ENCODE results near the gene EGFL6.

DNA sequence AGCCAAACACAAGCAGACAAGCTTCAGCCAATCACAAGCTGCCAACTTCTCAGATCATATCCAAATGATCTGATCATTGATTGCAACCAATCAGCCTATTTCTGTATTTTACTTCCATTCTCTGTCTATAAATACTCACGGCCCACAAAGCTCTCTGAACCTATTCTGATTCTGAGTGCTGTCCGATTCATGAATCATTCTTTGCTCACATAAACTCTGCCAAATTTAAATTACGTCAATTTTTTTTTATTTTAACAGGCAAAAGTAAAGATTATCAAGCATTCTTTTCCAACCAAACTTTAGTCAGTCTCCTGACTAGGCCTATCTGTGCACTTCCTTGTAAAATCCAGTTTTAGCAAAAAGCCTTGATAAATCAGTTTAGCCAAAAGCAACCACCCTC is 81.7 kb downstream of the EGFL6 start:
- TF ChIP-seq, protein P1, sequence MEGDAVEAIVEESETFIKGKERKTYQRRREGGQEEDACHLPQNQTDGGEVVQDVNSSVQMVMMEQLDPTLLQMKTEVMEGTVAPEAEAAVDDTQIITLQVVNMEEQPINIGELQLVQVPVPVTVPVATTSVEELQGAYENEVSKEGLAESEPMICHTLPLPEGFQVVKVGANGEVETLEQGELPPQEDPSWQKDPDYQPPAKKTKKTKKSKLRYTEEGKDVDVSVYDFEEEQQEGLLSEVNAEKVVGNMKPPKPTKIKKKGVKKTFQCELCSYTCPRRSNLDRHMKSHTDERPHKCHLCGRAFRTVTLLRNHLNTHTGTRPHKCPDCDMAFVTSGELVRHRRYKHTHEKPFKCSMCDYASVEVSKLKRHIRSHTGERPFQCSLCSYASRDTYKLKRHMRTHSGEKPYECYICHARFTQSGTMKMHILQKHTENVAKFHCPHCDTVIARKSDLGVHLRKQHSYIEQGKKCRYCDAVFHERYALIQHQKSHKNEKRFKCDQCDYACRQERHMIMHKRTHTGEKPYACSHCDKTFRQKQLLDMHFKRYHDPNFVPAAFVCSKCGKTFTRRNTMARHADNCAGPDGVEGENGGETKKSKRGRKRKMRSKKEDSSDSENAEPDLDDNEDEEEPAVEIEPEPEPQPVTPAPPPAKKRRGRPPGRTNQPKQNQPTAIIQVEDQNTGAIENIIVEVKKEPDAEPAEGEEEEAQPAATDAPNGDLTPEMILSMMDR (IDR thresholded peaks at IDR 0.05) = no peak
- no peak for TF ChIP-seq POLR2A (IDR thresholded peaks at IDR 0.05)

Data from body of pancreas (tissue), 4 donors.